ENCODE measurements around the gene ME2.

- no peak for TF ChIP-seq CTCF (IDR thresholded peaks at IDR 0.05)
- TF ChIP-seq POLR2A (IDR thresholded peaks at IDR 0.05), result no peak
Measured at GRCh38 chr18:50879302-50880118, 592 bp downstream of the ME2 start.

All from uterus (tissue), 2 donors.